ENCODE data around the gene ADM2.

The ADM2 gene

GRCh38 chr22:50445880-50446707, 35.2 kb upstream of the ADM2 start:
- in situ Hi-C loops (cut with HindIII; ENCODE audit: low sequenced_read_pairs) = no loop called here
- H3K4me3 ChIP-seq (ENCODE audit: low read depth, low read length) = no peak overlapping the region
- no peak for TF ChIP-seq CTCF (IDR thresholded peaks at IDR 0.05; ENCODE audit: low read depth, low read length, missing control alignments)
- no peak for DNase-seq (ENCODE audit: low read depth)

GRCh38 chr22:50446708-50447575, 34.4 kb upstream of the ADM2 start:
- no peak for TF ChIP-seq CTCF (IDR thresholded peaks at IDR 0.05; ENCODE audit: low read depth, low read length, missing control alignments)
- no peak overlapping the region for H3K4me3 ChIP-seq (ENCODE audit: low read depth, low read length)
- in situ Hi-C loops (cut with HindIII; ENCODE audit: low sequenced_read_pairs) = no loop called here
- no peak for DNase-seq (ENCODE audit: low read depth)

GRCh38 chr22:50447576-50448551, 33.5 kb upstream of the ADM2 start:
- TF ChIP-seq CTCF (IDR thresholded peaks at IDR 0.05; ENCODE audit: low read depth, low read length, missing control alignments) = no peak
- DNase-seq (ENCODE audit: low read depth) = no peak
- in situ Hi-C loops (cut with HindIII; ENCODE audit: low sequenced_read_pairs) = no loop called here
- H3K4me3 ChIP-seq (ENCODE audit: low read depth, low read length) = no peak overlapping the region

- H3K4me3 ChIP-seq (ENCODE audit: low read depth, low read length) = no peak overlapping the region
- TF ChIP-seq CTCF (IDR thresholded peaks at IDR 0.05; ENCODE audit: low read depth, low read length, missing control alignments) = no peak
- in situ Hi-C loops (cut with HindIII; ENCODE audit: low sequenced_read_pairs) = no loop called here
- no peak for DNase-seq (ENCODE audit: low read depth)
Measured at GRCh38 chr22:50452649-50453048, 28.7 kb upstream of the ADM2 start.

GRCh38 chr22:50454556-50455075, 26.7 kb upstream of the ADM2 start:
- in situ Hi-C loops (cut with HindIII; ENCODE audit: low sequenced_read_pairs) = no loop called here
- DNase-seq (ENCODE audit: low read depth) = no peak
- no peak overlapping the region for H3K4me3 ChIP-seq (ENCODE audit: low read depth, low read length)
- no peak for TF ChIP-seq CTCF (IDR thresholded peaks at IDR 0.05; ENCODE audit: low read depth, low read length, missing control alignments)

Data from astrocyte of the cerebellum (primary cell).